CD14-positive monocyte (primary cell): ENCODE data around the gene HEXA. TPM values are rescaled to one million over a fixed set of nuclear protein-coding genes. Genes with fewer than 3 reads are reported as not detected.

ENCODE experiments used
- DNase-seq, 3 donors: peaks; one replicate each; pipeline ENCODE4 v3.0.0-alpha.2; 2011 to 2022
- H2AFZ ChIP-seq: 2 replicates; pipeline ENCODE4 v1.6.0; 2012; ENCODE audit warnings: mild to moderate bottlenecking, low read depth, low read length, inconsistent platforms; ENCODE audit not compliant: insufficient read depth, poor library complexity, severe bottlenecking
- H3K27ac ChIP-seq, 2 donors: 1 replicate in 1 of 2; 2 replicates in 1 of 2; pipeline ENCODE4 v1.5.1; 2012 to 2013; ENCODE audit warnings: low read length in 2 of 2, control low read depth in 1 of 2, inconsistent platforms in 1 of 2, low read depth in 1 of 2, mild to moderate bottlenecking in 1 of 2
- H3K27me3 ChIP-seq, 2 donors: one replicate each; pipeline versions ENCODE4 v1.6.0 to v1.6.1; 2011 to 2013; ENCODE audit warnings: low read length in 2 of 2; ENCODE audit not compliant: control insufficient read depth in 2 of 2, insufficient read depth in 2 of 2
- H3K36me3 ChIP-seq, 2 donors: replicated peaks in 1 of 2; 1 replicate in 1 of 2; 2 replicates in 1 of 2; pipeline versions ENCODE4 v1.5.1 to v1.6.1; 2012 to 2013; ENCODE audit warnings: low read length in 2 of 2, control low read depth in 1 of 2, inconsistent platforms in 1 of 2, mild to moderate bottlenecking in 1 of 2; ENCODE audit not compliant: insufficient read depth in 2 of 2, control insufficient read depth in 1 of 2
- H3K4me1 ChIP-seq, 2 donors: 1 replicate in 1 of 2; 2 replicates in 1 of 2; pipeline versions ENCODE4 v1.5.1 to v1.6.1; 2012 to 2013; ENCODE audit warnings: low read length in 2 of 2, control low read depth in 1 of 2, inconsistent platforms in 1 of 2, mild to moderate bottlenecking in 1 of 2, moderate library complexity in 1 of 2; ENCODE audit not compliant: insufficient read depth in 2 of 2, control insufficient read depth in 1 of 2
- H3K4me2 ChIP-seq: replicated peaks from 2 replicates; pipeline ENCODE3; 2012; ENCODE audit warnings: low read length, moderate library complexity, mild to moderate bottlenecking; ENCODE audit not compliant: poor library complexity, severe bottlenecking; ENCODE audit errors: extremely low read depth
- H3K4me3 ChIP-seq, 3 experiments: fragments of 200-600 bp in 1 of 3; sonication (generic) in 1 of 3; replicated peaks in 1 of 3; 1 replicate in 2 of 3; 2 replicates in 1 of 3; pipeline ENCODE4 v1.5.1; 2011 to 2013; ENCODE audit warnings: low read length in 3 of 3, mild to moderate bottlenecking in 3 of 3, control low read depth in 2 of 3, low read depth in 2 of 3, inconsistent platforms in 1 of 3, moderate library complexity in 1 of 3
- H3K79me2 ChIP-seq: 2 replicates; pipeline ENCODE4 v1.6.0; 2012; ENCODE audit warnings: mild to moderate bottlenecking, control low read depth, inconsistent platforms, low read length, moderate library complexity; ENCODE audit not compliant: insufficient read depth
- H3K9ac ChIP-seq: 2 replicates; pipeline ENCODE4 v1.6.0; 2017; ENCODE audit warnings: low read length, mild to moderate bottlenecking; ENCODE audit not compliant: insufficient read depth, poor library complexity, severe bottlenecking
- H3K9me3 ChIP-seq, 2 donors: replicated peaks in 1 of 2; 1 replicate in 1 of 2; 2 replicates in 1 of 2; pipeline versions ENCODE4 v1.5.1 to v1.6.1; 2012 to 2013; ENCODE audit warnings: low read length in 2 of 2, control low read depth in 1 of 2; ENCODE audit not compliant: control insufficient read depth in 1 of 2, insufficient read depth in 1 of 2
- H4K20me1 ChIP-seq: 2 replicates; pipeline ENCODE4 v1.6.0; 2012; ENCODE audit warnings: mild to moderate bottlenecking, low read length, control low read depth, moderate library complexity; ENCODE audit not compliant: insufficient read depth
- H3K27ac Mint-ChIP-seq, 7 donors: one replicate each; pipeline ENCODE4 v1.8.0; 2020; ENCODE audit warnings: mild to moderate bottlenecking in 7 of 7, mixed read lengths in 7 of 7, moderate library complexity in 6 of 7, inconsistent platforms in 2 of 7
- H3K27me3 Mint-ChIP-seq, 3 donors: one replicate each; pipeline ENCODE4 v1.8.0; 2021 to 2022; ENCODE audit warnings: low read depth in 3 of 3, mild to moderate bottlenecking in 3 of 3, mixed read lengths in 3 of 3, moderate library complexity in 3 of 3, inconsistent platforms in 1 of 3
- H3K36me3 Mint-ChIP-seq, 2 donors: one replicate each; pipeline ENCODE4 v1.8.0; 2020; ENCODE audit warnings: mixed read lengths in 2 of 2, inconsistent platforms in 1 of 2, mild to moderate bottlenecking in 1 of 2
- H3K4me1 Mint-ChIP-seq: one replicate; pipeline ENCODE4 v1.8.0; 2020; ENCODE audit warnings: mild to moderate bottlenecking, mixed read lengths
- H3K4me3 Mint-ChIP-seq, 2 donors: one replicate each; pipeline ENCODE4 v1.8.0; 2020; ENCODE audit warnings: mild to moderate bottlenecking in 2 of 2, mixed read lengths in 2 of 2, moderate library complexity in 1 of 2
- H3K9me3 Mint-ChIP-seq, 7 donors: one replicate each; pipeline ENCODE4 v1.8.0; 2020 to 2022; ENCODE audit warnings: mixed read lengths in 7 of 7, mild to moderate bottlenecking in 6 of 7, moderate library complexity in 6 of 7, inconsistent platforms in 2 of 7
- WGBS: methylation state at CpG from one replicate; pipeline ENCODE4 v1.1.5; 2013; ENCODE audit warnings: missing lambda C conversion rate; ENCODE audit not compliant: insufficient coverage; 5-methylcytosine and 5-hydroxymethylcytosine counted together
- intact Hi-C, 2 donors: fragments of 100-400 bp; cut with micrococcal nuclease; formaldehyde crosslinking; loops; one replicate each; pipeline versions ENCODE4 v1.15.0 to v1.15.1; 2023
- polyA plus RNA-seq, 3 donors: library from polyadenylated mRNA; depleted of rRNA in 1 of 3; unstranded in 2 of 3; stranded (reverse) in 1 of 3; fragments of 300-500 nt in 2 of 3; fragments of >200 nt in 1 of 3; fragmentation: Illumina TruSeq in 2 of 3; gene quantifications; 1 replicate in 2 of 3; 2 replicates in 1 of 3; pipeline ENCODE4 v1.2.3, GENCODE V29; 2012 to 2021
- TF ChIP-seq, protein P1 (sequence below): fragments of 200-600 bp; IDR thresholded peaks from one replicate; pipeline ENCODE4 v1.8.0; 2022; ENCODE audit warnings: antibody characterized with exemption, mild to moderate bottlenecking

Gene HEXA
- polyA plus RNA-seq, 3 donors, result 164 to 192 (median 186) TPM

DNA sequence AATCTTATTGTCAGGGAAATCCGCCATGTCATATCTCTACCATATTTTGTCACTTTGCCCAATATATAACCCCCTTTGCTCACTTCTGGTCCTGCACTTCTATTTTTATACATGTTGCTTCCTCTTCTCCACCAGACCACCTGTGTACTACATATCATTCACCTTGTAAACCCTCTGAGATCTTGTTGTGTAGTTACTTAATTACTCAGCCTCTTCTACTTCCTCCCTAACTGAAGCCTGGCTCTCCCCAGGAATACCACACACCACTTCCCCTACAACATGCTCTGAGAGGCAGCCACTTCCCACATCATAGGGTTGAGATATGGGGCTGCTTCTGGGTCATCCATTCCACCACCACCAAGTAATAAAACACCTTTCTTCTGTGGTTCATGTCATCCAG lies 10.0 kb downstream of the HEXA start:
- peaks cover 56% of the 10 kb centered on the region for H3K4me1 Mint-ChIP-seq
- WGBS, result no CpG with 5 or more reads among the region's 1 CpG

DNA sequence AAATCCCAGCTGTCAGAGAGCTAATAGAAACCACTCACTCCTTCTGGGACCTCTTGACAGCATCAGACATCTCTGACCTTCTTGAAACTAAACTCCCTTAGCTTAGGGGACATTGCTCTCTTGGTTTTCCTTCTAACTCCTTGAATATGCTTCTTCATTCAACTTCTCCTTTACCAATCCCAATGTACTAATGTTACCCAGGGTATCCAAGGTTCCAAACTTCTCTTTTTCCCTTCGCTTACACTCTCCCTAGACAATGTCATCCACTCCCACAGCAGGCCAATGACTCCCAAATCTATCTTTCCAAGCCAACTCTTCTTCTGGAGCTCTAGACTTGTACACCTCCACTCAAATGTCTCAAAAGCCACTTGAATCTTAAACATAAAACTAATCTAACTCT lies 14.6 kb downstream of the HEXA start:
- Histone ChIP-seq H3K4me2 (no peak overlapping the region), H3K36me3 (peaks cover 3 to 41% of the 10 kb centered on the region in 2 donors), H3K9me3 (no peaks in the 10 kb centered on the region), H3K4me3 (no peak overlapping the region), H3K9ac (no peak overlapping the region), H3K4me1 (peaks cover 18 to 23% of the 10 kb centered on the region in 2 donors), H3K79me2 (peaks cover 94% of the 10 kb centered on the region), H2AFZ (no peak overlapping the region), H3K27me3 (no peaks in the 10 kb centered on the region), H4K20me1 (peaks cover 80% of the 10 kb centered on the region), H3K27ac (peak overlapping the region in 1 of 2 donors; percentile 29)
- no peaks in the 10 kb centered on the region for H3K27me3 Mint-ChIP-seq
- H3K36me3 Mint-ChIP-seq, result peaks cover 13 to 29% of the 10 kb centered on the region in 2 donors
- H3K4me3 Mint-ChIP-seq, result no peak overlapping the region
- no peaks in the 10 kb centered on the region for H3K9me3 Mint-ChIP-seq
- WGBS, result 63% methylated on average over 1 of the region's 1 CpG
- no peak for DNase-seq
- peaks cover 35% of the 10 kb centered on the region for H3K4me1 Mint-ChIP-seq
- intact Hi-C loops, result no loop called here
- TF ChIP-seq, protein P1, sequence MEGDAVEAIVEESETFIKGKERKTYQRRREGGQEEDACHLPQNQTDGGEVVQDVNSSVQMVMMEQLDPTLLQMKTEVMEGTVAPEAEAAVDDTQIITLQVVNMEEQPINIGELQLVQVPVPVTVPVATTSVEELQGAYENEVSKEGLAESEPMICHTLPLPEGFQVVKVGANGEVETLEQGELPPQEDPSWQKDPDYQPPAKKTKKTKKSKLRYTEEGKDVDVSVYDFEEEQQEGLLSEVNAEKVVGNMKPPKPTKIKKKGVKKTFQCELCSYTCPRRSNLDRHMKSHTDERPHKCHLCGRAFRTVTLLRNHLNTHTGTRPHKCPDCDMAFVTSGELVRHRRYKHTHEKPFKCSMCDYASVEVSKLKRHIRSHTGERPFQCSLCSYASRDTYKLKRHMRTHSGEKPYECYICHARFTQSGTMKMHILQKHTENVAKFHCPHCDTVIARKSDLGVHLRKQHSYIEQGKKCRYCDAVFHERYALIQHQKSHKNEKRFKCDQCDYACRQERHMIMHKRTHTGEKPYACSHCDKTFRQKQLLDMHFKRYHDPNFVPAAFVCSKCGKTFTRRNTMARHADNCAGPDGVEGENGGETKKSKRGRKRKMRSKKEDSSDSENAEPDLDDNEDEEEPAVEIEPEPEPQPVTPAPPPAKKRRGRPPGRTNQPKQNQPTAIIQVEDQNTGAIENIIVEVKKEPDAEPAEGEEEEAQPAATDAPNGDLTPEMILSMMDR, result no peak
- no peak overlapping the region for H3K27ac Mint-ChIP-seq

More for the DNA sequence above, 10.0 kb downstream of the HEXA start:
- no peak overlapping the region for H3K4me3 Mint-ChIP-seq
- Histone ChIP-seq H3K36me3 (peaks cover 0 to 12% of the 10 kb centered on the region in 2 donors), H3K4me1 (peaks cover 54 to 57% of the 10 kb centered on the region in 2 donors), H2AFZ (no peak overlapping the region), H3K27me3 (no peaks in the 10 kb centered on the region), H4K20me1 (peaks cover 34% of the 10 kb centered on the region), H3K4me2 (peak overlapping the region; percentile 2), H3K27ac (peak overlapping the region in 1 of 2 donors; percentile 47), H3K4me3 (no peak overlapping the region), H3K9ac (no peak overlapping the region), H3K9me3 (no peaks in the 10 kb centered on the region), H3K79me2 (peaks cover 83% of the 10 kb centered on the region)
- intact Hi-C loops, result no loop called here
- H3K36me3 Mint-ChIP-seq, result peaks cover 18 to 20% of the 10 kb centered on the region in 2 donors
- DNase-seq, result peak; percentile 43 to 75 (median 74)
- H3K9me3 Mint-ChIP-seq, result peaks cover 0 to 3% (median 0%) of the 10 kb centered on the region in 7 donors
- H3K27ac Mint-ChIP-seq, result peak overlapping the region in 5 of 7 donors; percentile 41 to 78 (median 64)
- H3K27me3 Mint-ChIP-seq, result no peaks in the 10 kb centered on the region
- TF ChIP-seq, protein P1, result no peak
